Stimulated activated naive B cell treated with anti-CD40 and anti-IgM and Interleukin-4, amounts not matched to agents 10 μg/mL and 1 μg/mL and 100 μg/mL, for 72 hours (primary cell): ENCODE data around the gene IL1B.
"Not testable (repeated sequence)": the region's sequence is repeated elsewhere in the genome, so short reads cannot be mapped to it uniquely, and the experiment has no call there.

Source experiments
- ATAC-seq, 2 donors: fragments of 150-1000 bp; cut with Tn5 transposase; replicated peaks; 2 replicates each; pipeline ENCODE4 v1.10.0; 2021; ENCODE audit warnings: moderate library complexity in 1 of 2
- DNase-seq: peaks from one replicate; pipeline ENCODE4 v3.0.0; 2021
- H3K27ac Mint-ChIP-seq: one replicate; pipeline ENCODE4 v1.8.0; 2022; ENCODE audit warnings: mild to moderate bottlenecking, mixed read lengths
- H3K27me3 Mint-ChIP-seq, 2 donors: one replicate each; pipeline ENCODE4 v1.8.0; 2022; ENCODE audit warnings: mixed read lengths in 2 of 2
- H3K36me3 Mint-ChIP-seq, 2 donors: one replicate each; pipeline ENCODE4 v1.8.0; 2022; ENCODE audit warnings: mixed read lengths in 2 of 2, mild to moderate bottlenecking in 1 of 2
- H3K4me1 Mint-ChIP-seq, 2 donors: one replicate each; pipeline ENCODE4 v1.8.0; 2022; ENCODE audit warnings: mixed read lengths in 2 of 2, mild to moderate bottlenecking in 1 of 2
- H3K4me3 Mint-ChIP-seq, 2 donors: one replicate each; pipeline ENCODE4 v1.8.0; 2022; ENCODE audit warnings: mild to moderate bottlenecking in 2 of 2, mixed read lengths in 2 of 2, moderate library complexity in 1 of 2
- H3K9me3 Mint-ChIP-seq, 2 donors: one replicate each; pipeline ENCODE4 v1.8.0; 2022; ENCODE audit warnings: mixed read lengths in 2 of 2, mild to moderate bottlenecking in 1 of 2

Gene IL1B

DNA sequence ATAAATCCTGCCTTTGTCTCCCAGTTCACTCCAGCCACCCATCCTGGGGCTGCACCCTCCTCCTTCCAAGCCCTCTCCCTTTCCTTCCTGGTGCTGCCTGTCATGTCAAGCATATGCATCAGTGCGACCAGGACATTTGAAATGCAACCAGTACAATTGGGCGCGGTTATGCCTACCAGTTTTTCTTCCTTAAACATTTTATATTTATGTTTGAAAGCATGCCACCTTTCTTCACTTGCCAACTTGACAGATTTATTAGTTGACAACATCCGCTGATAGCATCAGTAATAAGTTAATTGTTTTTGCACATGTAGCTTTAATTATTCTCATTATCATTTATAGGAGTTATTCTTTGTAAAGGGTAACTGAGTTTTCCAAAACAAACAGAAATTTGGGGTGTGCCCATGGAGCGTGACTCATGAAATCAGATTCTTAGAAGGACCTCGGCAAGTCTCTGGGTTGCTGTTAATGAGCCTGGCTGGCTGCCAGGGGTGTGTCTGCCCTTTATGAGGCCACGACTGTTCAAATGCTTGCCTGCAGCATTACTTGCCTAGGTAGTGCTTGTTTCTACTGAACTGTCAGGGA is 32.8 kb upstream of the IL1B start:
- Mint-ChIP-seq H3K9me3 (peaks cover 0 to 2% of the 10 kb centered on the region in 2 donors), H3K36me3 (no peaks in the 10 kb centered on the region), H3K27ac (no peak overlapping the region), H3K4me3 (no peak overlapping the region), H3K4me1 (peaks cover 0 to 8% of the 10 kb centered on the region in 2 donors), H3K27me3 (peaks cover 12 to 24% of the 10 kb centered on the region in 2 donors)
- no peak for DNase-seq
- peak in 1 of 2 donors; percentile 43 for ATAC-seq

- Mint-ChIP-seq H3K27me3 (peaks cover 12 to 24% of the 10 kb centered on the region in 2 donors), H3K36me3 (no peaks in the 10 kb centered on the region), H3K4me1 (peaks cover 0 to 8% of the 10 kb centered on the region in 2 donors), H3K4me3 (no peak overlapping the region), H3K9me3 (peaks cover 0 to 2% of the 10 kb centered on the region in 2 donors), H3K27ac (no peak overlapping the region)
- ATAC-seq (no peak), DNase-seq (no peak)
These were observed 31.4 kb upstream of the IL1B start for GRCh38 chr2:112867701-112868631.

DNA sequence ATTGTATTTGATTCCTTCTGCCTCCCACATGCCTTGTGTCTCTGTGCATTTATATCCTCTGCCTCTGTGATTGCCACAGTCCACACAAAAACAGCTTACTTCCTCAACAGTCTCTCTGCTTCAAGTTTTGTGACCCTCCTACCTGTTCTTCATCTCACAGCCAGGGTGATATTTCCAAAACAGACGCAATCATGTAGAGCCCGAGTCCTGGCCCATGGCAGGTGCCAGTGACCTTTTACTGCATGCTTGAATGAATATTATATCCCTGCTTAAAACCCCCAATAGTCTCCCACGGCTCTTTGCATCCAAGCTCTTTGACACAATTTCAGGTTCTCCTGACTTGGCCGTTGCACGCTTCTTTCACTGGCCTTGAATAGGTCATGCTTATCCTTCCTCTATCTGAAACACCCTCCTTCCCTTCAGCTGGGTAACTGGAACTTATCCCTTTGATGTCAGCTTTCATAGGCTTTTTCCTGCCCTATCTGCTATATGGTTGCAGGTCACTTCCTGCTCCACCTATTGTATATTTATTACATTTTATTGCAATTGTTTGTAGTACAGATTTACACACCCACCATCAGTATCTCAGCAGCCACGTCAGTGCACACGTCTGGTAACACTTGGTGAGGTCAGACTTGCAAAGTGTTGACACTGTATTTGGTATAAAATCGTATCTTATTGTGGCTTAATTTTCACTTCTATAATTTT is 29.7 kb upstream of the IL1B start:
- no peak for ATAC-seq
- Mint-ChIP-seq H3K4me3 (no peak overlapping the region), H3K4me1 (peaks cover 0 to 8% of the 10 kb centered on the region in 2 donors), H3K9me3 (no peaks in the 10 kb centered on the region), H3K27me3 (peaks cover 12 to 24% of the 10 kb centered on the region in 2 donors), H3K36me3 (no peaks in the 10 kb centered on the region), H3K27ac (no peak overlapping the region)
- no peak for DNase-seq

GRCh38 chr2:112864072-112864471 is 27.5 kb upstream of the IL1B start:
- peaks cover 1 to 4% of the 10 kb centered on the region in 2 donors for H3K36me3 Mint-ChIP-seq
- peaks cover 0 to 2% of the 10 kb centered on the region in 2 donors for H3K4me1 Mint-ChIP-seq
- H3K27me3 Mint-ChIP-seq: peaks cover 12 to 17% of the 10 kb centered on the region in 2 donors
- H3K9me3 Mint-ChIP-seq: peaks cover 4% of the 10 kb centered on the region in 2 donors
- H3K4me3 Mint-ChIP-seq: no peak overlapping the region
- DNase-seq: no peak
- H3K27ac Mint-ChIP-seq: no peak overlapping the region
- ATAC-seq: no peak

DNA sequence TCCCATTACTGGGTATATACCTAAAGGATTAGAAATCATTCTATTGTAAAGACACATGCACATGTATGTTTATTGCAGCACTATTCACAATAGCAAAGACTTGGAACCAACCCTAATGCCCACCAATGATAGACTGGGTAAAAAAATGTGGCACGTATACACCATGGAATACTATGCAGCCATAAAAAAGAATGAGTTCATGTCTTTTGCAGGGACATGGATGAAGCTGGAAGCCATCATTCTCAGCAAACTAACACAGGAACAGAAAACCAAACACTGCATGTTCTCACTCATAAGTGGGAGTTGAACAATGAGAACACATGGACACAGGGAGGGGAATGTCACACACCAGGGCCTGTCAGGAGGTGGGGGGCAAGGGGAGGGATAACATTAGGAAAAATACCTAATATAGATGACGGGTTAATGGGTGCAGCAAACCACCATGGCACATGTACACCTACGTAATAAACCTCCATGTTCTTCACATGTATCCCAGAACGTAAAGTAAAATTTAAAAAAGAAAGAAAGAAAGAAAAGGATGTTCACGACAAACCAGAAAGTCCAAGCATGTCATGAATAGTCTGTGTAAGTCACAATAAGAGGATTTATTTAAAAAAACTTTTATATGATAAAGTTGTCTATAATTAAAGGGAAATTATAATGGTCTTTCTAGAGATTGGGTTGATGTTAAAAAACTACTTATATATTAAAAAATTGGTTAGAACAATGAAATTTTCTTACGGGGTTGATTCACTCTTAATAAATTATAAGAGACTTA is 23.0 kb upstream of the IL1B start:
- DNase-seq, H3K4me1 Mint-ChIP-seq, H3K9me3 Mint-ChIP-seq, ATAC-seq, H3K4me3 Mint-ChIP-seq, H3K27ac Mint-ChIP-seq, H3K36me3 Mint-ChIP-seq, H3K27me3 Mint-ChIP-seq: not testable (repeated sequence)

GRCh38 chr2:112850588-112850987 is 14.0 kb upstream of the IL1B start:
- Mint-ChIP-seq H3K4me3 (no peak overlapping the region), H3K4me1 (peaks cover 0 to 7% of the 10 kb centered on the region in 2 donors), H3K27ac (no peak overlapping the region), H3K9me3 (no peaks in the 10 kb centered on the region), H3K36me3 (peaks cover 0 to 3% of the 10 kb centered on the region in 2 donors), H3K27me3 (peaks cover 0 to 4% of the 10 kb centered on the region in 2 donors)
- ATAC-seq: no peak
- DNase-seq: no peak

DNA sequence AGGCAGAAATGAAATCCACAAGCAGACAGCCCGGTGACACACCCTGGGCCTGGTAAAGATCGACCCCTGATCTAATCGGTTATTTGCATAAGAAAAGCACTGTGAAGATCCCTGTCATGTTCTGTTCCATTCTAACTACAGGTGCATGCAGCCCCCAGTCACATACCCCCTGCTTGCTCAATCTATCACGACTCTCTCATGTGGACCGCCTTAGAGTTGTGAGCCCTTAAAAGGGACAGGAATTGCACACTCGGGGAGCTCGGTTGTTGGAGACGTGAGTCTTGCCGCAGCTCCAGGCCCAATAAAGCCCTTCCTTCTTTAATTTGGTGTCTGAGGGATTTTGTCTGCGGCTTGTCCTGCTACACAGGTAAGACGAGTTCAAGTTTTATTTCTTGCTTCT is 13.4 kb upstream of the IL1B start:
- Mint-ChIP-seq H3K9me3 (no peaks in the 10 kb centered on the region), H3K4me3 (no peak overlapping the region), H3K27ac (no peak overlapping the region), H3K36me3 (peaks cover 0 to 3% of the 10 kb centered on the region in 2 donors), H3K4me1 (peaks cover 0 to 7% of the 10 kb centered on the region in 2 donors), H3K27me3 (peaks cover 0 to 4% of the 10 kb centered on the region in 2 donors)
- ATAC-seq: no peak
- DNase-seq: no peak

- Mint-ChIP-seq H3K4me3 (no peak overlapping the region), H3K27me3 (peaks cover 0 to 4% of the 10 kb centered on the region in 2 donors), H3K36me3 (peaks cover 0 to 3% of the 10 kb centered on the region in 2 donors), H3K27ac (no peak overlapping the region), H3K4me1 (peaks cover 0 to 7% of the 10 kb centered on the region in 2 donors), H3K9me3 (no peaks in the 10 kb centered on the region)
- no peak for ATAC-seq
- no peak for DNase-seq
These were observed 12.3 kb upstream of the IL1B start for GRCh38 chr2:112848833-112849232.

DNA sequence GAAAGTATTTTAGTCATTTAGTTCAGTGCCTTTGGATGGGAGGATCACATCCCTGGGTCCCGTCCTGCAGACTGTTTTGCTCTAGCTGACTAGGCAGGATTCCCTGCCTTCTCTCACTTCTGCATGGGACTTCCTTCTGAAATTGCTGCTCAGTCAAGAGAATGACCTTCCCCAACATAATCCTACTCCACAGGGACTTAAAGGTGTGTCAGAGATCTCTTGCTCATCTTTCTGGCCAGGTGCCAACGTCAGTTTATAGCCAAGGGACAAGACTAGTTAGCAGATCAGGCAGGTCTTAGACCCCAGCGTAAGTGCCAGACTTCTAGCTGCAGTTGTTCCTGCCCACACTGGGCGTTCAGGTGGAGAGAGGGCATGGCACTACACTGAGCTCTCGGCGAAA is 9.5 kb upstream of the IL1B start:
- H3K27me3 Mint-ChIP-seq: peaks cover 0 to 4% of the 10 kb centered on the region in 2 donors
- peaks cover 21 to 25% of the 10 kb centered on the region in 2 donors for H3K4me1 Mint-ChIP-seq
- DNase-seq (no peak), ATAC-seq (peak in 1 of 2 donors; percentile 40)
- peak overlapping the region; percentile 16 for H3K27ac Mint-ChIP-seq
- H3K9me3 Mint-ChIP-seq: no peaks in the 10 kb centered on the region
- H3K4me3 Mint-ChIP-seq: no peak overlapping the region
- H3K36me3 Mint-ChIP-seq: peaks cover 0 to 3% of the 10 kb centered on the region in 2 donors

DNA sequence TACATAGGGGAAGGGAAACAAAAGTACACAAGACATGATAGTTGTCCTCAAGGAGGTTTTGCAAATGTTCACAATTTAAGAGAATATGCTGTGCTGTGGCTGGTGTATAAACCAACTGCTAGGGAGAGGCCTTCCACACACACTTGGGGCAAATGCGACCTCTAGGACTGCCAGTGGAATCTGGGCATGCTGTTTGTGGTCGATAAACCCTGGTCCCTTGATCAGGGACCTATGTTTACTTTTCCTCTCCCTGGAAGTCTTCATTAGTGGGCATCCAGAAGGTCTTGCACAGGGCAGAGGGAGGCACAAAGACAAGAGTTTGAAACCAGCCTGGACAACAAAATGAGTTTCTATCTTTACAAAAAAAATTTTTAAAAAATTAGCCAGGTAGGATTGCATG is 7.3 kb upstream of the IL1B start:
- DNase-seq (no peak), ATAC-seq (no peak)
- Mint-ChIP-seq H3K4me1 (peaks cover 40 to 41% of the 10 kb centered on the region in 2 donors), H3K27ac (no peak overlapping the region), H3K27me3 (no peaks in the 10 kb centered on the region), H3K4me3 (no peak overlapping the region), H3K9me3 (no peaks in the 10 kb centered on the region), H3K36me3 (peaks cover 0 to 3% of the 10 kb centered on the region in 2 donors)

DNA sequence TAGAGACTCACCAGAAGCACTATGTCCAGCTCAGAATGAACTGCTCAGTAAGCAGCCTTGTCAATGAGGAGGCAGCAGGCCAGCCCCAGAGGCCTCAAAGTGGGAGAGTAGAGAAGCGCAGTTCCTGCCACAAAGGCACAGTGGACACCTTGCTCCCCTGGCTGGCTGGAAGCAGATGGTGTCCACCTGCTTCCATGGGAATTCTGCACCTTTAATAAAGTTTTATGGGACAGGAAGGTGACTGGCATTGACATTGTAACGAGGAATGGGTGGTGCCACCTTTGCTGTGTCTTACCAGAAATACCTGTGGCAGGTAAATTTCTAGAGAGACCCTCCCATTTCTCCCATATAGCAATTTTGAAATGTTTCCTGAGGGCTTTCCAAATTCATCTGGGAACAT is 6.7 kb upstream of the IL1B start:
- Mint-ChIP-seq H3K36me3 (peaks cover 0 to 3% of the 10 kb centered on the region in 2 donors), H3K4me1 (peaks cover 44% of the 10 kb centered on the region in 2 donors), H3K9me3 (no peaks in the 10 kb centered on the region), H3K27ac (no peak overlapping the region), H3K4me3 (no peak overlapping the region), H3K27me3 (no peaks in the 10 kb centered on the region)
- ATAC-seq: no peak
- no peak for DNase-seq

GRCh38 chr2:112841295-112842044 is 4.9 kb upstream of the IL1B start:
- H3K36me3 Mint-ChIP-seq: peaks cover 0 to 3% of the 10 kb centered on the region in 2 donors
- H3K4me1 Mint-ChIP-seq: peaks cover 50 to 57% of the 10 kb centered on the region in 2 donors
- peak overlapping the region; percentile 89 for H3K27ac Mint-ChIP-seq
- no peaks in the 10 kb centered on the region for H3K9me3 Mint-ChIP-seq
- H3K27me3 Mint-ChIP-seq: no peaks in the 10 kb centered on the region
- peak; percentile 67 to 72 for ATAC-seq
- peak overlapping the region; percentile 36 to 50 for H3K4me3 Mint-ChIP-seq
- DNase-seq: no peak

GRCh38 chr2:112840068-112840445 is 3.5 kb upstream of the IL1B start:
- no peak for ATAC-seq
- Mint-ChIP-seq H3K27me3 (no peaks in the 10 kb centered on the region), H3K4me3 (no peak overlapping the region), H3K9me3 (no peaks in the 10 kb centered on the region), H3K4me1 (peaks cover 49 to 64% of the 10 kb centered on the region in 2 donors), H3K36me3 (no peaks in the 10 kb centered on the region), H3K27ac (no peak overlapping the region)
- DNase-seq: no peak
